HCT116 (cell line): ENCODE results near the gene ADIPOR2. TPM values are rescaled to one million over a fixed set of nuclear protein-coding genes. Genes with fewer than 3 reads are reported as not detected.
A peak's percentile ranks its signal among the peaks of the same experiment; 100 is the strongest.

Source experiments
- ATAC-seq: fragments of 200-7000 bp; cut with Tn5 transposase; 2 replicates; pipeline ENCODE4 v1.9.1; 2020; ENCODE audit warnings: mild to moderate bottlenecking, moderate library complexity
- BruUV-seq: library from RNA; stranded (reverse); fragments of 400-500 nt; replicated peaks from 2 replicates; lab custom pipeline; 2021; lab: Mats Ljungman, UMichigan
- CTCF ChIA-PET: fragments of 300-600 bp; sonication (Branson Sonifier 250); formaldehyde crosslinking; loops from one replicate; lab custom pipeline; 2021; ENCODE audit warnings: antibody characterized with exemption; lab: Charles Lee
- POLR2A ChIA-PET: fragments of 300-600, 350-600 bp; sonication (Branson Sonifier 250); formaldehyde crosslinking; loops from one replicate; lab custom pipeline; 2021; ENCODE audit warnings: antibody characterized with exemption; lab: Charles Lee
- RAD21 ChIA-PET, 2 experiments: fragments of 300-600 bp; sonication (Branson Sonifier 250); formaldehyde crosslinking; loops; one replicate each; lab custom pipeline; 2023; ENCODE audit warnings: low total read pairs in 2 of 2; ENCODE audit not compliant: uncharacterized antibody in 2 of 2, unreplicated experiment in 2 of 2, low non-redundant PET in 1 of 2; lab: Charles Lee
- DNase-seq: peaks from one replicate; pipeline ENCODE4 v3.0.0-alpha.2; 2010; ENCODE audit warnings: low read depth, low spot score
- H2AFZ ChIP-seq: fragments of 200-600 bp; shearing (Covaris generic), sonication (generic); 2 replicates; pipeline ENCODE4 v1.6.1; 2017; ENCODE audit warnings: low read depth, mixed run types, mixed read lengths, antibody characterized with exemption, low read length; ENCODE audit not compliant: poor library complexity, severe bottlenecking
- H3K27ac ChIP-seq: 2 replicates; pipeline ENCODE4 v1.5.1; 2012; ENCODE audit warnings: low read depth, low read length
- H3K27me3 ChIP-seq: fragments of 200-600 bp; sonication (generic); 2 replicates; pipeline ENCODE4 v1.6.1; 2016; ENCODE audit warnings: mixed run types, low read length, mixed read lengths; ENCODE audit not compliant: insufficient read depth
- H3K36me3 ChIP-seq, 2 experiments: fragments of 200-500 bp in 1 of 2; fragments of 200-600 bp in 1 of 2; sonication (Bioruptor generic) in 1 of 2; sonication (generic) in 1 of 2; 2 replicates each; pipeline versions ENCODE4 v1.5.1 to v1.6.1; 2014 to 2016; ENCODE audit warnings: low read length in 2 of 2, inconsistent platforms in 1 of 2, mixed read lengths in 1 of 2, mixed run types in 1 of 2; ENCODE audit not compliant: insufficient read depth in 2 of 2, control insufficient read depth in 1 of 2
- H3K4me1 ChIP-seq, 2 experiments: fragments of 200-600 bp in 1 of 2; sonication (generic) in 1 of 2; 2 replicates each; pipeline versions ENCODE4 v1.5.1 to v1.6.1; 2012 to 2017; ENCODE audit warnings: low read length in 2 of 2, inconsistent platforms in 1 of 2, mild to moderate bottlenecking in 1 of 2, mixed read lengths in 1 of 2, mixed run types in 1 of 2, moderate library complexity in 1 of 2; ENCODE audit not compliant: insufficient read depth in 2 of 2, control insufficient read depth in 1 of 2
- H3K4me2 ChIP-seq: fragments of 200-600 bp; sonication (generic); 2 replicates; pipeline ENCODE4 v1.6.1; 2017; ENCODE audit warnings: mixed run types, low read length, mixed read lengths
- H3K4me3 ChIP-seq, 2 experiments: fragments of 200-600 bp in 1 of 2; sonication (generic) in 1 of 2; replicated peaks in 1 of 2; 2 replicates each; pipeline ENCODE4 v1.5.1; 2011 to 2016; ENCODE audit warnings: low read length in 2 of 2, control low read depth in 1 of 2, low read depth in 1 of 2, mild to moderate bottlenecking in 1 of 2, mixed read lengths in 1 of 2, mixed run types in 1 of 2
- H3K79me2 ChIP-seq: fragments of 200-600 bp; sonication (generic); 2 replicates; pipeline ENCODE4 v1.6.1; 2017; ENCODE audit warnings: mild to moderate bottlenecking, mixed run types, low read length, moderate library complexity, mixed read lengths; ENCODE audit not compliant: insufficient read depth
- H3K9ac ChIP-seq: fragments of 200-600 bp; sonication (generic); 2 replicates; pipeline ENCODE4 v1.6.1; 2016; ENCODE audit warnings: low read length, mixed read lengths
- H3K9me2 ChIP-seq: fragments of 200-600 bp; sonication (generic), shearing (Covaris generic); 2 replicates; pipeline ENCODE4 v1.6.1; 2017; ENCODE audit warnings: mixed run types, mild to moderate bottlenecking, moderate library complexity; ENCODE audit not compliant: insufficient read depth
- H3K9me3 ChIP-seq, 2 experiments: fragments of 200-500 bp in 1 of 2; fragments of 200-600 bp in 1 of 2; sonication (Bioruptor generic) in 1 of 2; sonication (generic) in 1 of 2; 2 replicates each; pipeline ENCODE4 v1.6.1; 2014 to 2017; ENCODE audit warnings: low read length in 2 of 2, mixed read lengths in 2 of 2, inconsistent platforms in 1 of 2, low read depth in 1 of 2, mild to moderate bottlenecking in 1 of 2, mixed run types in 1 of 2, moderate library complexity in 1 of 2; ENCODE audit not compliant: control insufficient read depth in 1 of 2, insufficient read depth in 1 of 2
- H4K20me1 ChIP-seq: fragments of 200-600 bp; sonication (generic), shearing (Covaris generic); 2 replicates; pipeline ENCODE4 v1.6.1; 2017; ENCODE audit warnings: mixed run types, mild to moderate bottlenecking, moderate library complexity; ENCODE audit not compliant: insufficient read depth
- CBX3 ChIP-seq: IDR thresholded peaks from 2 replicates; pipeline ENCODE4 v1.6.1; 2012; ENCODE audit warnings: low read depth
- EGR1 ChIP-seq: IDR thresholded peaks from 2 replicates; pipeline ENCODE4 v1.6.1; 2012; ENCODE audit warnings: low read depth
- ELF1 ChIP-seq: IDR thresholded peaks from 2 replicates; pipeline ENCODE4 v1.6.1; 2012; ENCODE audit warnings: low read depth, borderline replicate concordance
- EZH2phosphoT487 ChIP-seq: fragments of 200-600 bp; IDR thresholded peaks from 2 replicates; pipeline ENCODE4 v1.6.1; 2018; ENCODE audit warnings: antibody characterized with exemption, borderline replicate concordance
- FOSL1 ChIP-seq: IDR thresholded peaks from 2 replicates; pipeline ENCODE4 v1.6.1; 2012; ENCODE audit warnings: low read depth
- JUND ChIP-seq: IDR thresholded peaks from 2 replicates; pipeline ENCODE4 v1.6.1; 2012
- MAX ChIP-seq: IDR thresholded peaks from 2 replicates; pipeline ENCODE4 v1.6.1; 2012
- POLR2A ChIP-seq: IDR thresholded peaks from 2 replicates; pipeline ENCODE4 v1.7.0; 2011; ENCODE audit warnings: borderline replicate concordance; ENCODE audit not compliant: insufficient read depth, insufficient read length; ENCODE audit errors: extremely low read depth
- RAD21 ChIP-seq: IDR thresholded peaks from 2 replicates; pipeline ENCODE4 v1.6.1; 2012; ENCODE audit warnings: low read depth, mild to moderate bottlenecking
- SIN3A ChIP-seq: IDR thresholded peaks from 2 replicates; pipeline ENCODE4 v1.6.1; 2012; ENCODE audit warnings: low read depth
- SP1 ChIP-seq: IDR thresholded peaks from 2 replicates; pipeline ENCODE4 v1.6.1; 2012; ENCODE audit warnings: low read depth
- SRF ChIP-seq: IDR thresholded peaks from 2 replicates; pipeline ENCODE4 v1.6.1; 2012; ENCODE audit warnings: low read depth
- TCF7L2 ChIP-seq: IDR thresholded peaks from 2 replicates; pipeline ENCODE4 v1.7.0; 2011; ENCODE audit warnings: borderline replicate concordance, inconsistent platforms; ENCODE audit not compliant: insufficient read depth, insufficient read length; ENCODE audit errors: extremely low read depth
- YY1 ChIP-seq: IDR thresholded peaks from 2 replicates; pipeline ENCODE4 v1.6.1; 2011; ENCODE audit warnings: low read length, low read depth, moderate library complexity, mild to moderate bottlenecking; ENCODE audit not compliant: insufficient replicate concordance; ENCODE audit errors: extremely low read depth
- ZFX ChIP-seq: fragments of 450-650 bp; IDR thresholded peaks from 2 replicates; pipeline ENCODE4 v1.6.1; 2017
- ZNF274 ChIP-seq: fragments of 200-500 bp; sonication (Bioruptor generic); IDR thresholded peaks from 2 replicates; pipeline ENCODE4 v1.6.1; 2014; ENCODE audit warnings: mild to moderate bottlenecking, low read depth, low read length, inconsistent platforms
- intact Hi-C: fragments of 100-400 bp; cut with micrococcal nuclease; formaldehyde crosslinking; loops from 2 replicates; pipeline ENCODE4 v1.10.0; 2022
- total RNA-seq: library from RNA; stranded (reverse); gene quantifications from one replicate; pipeline ENCODE4 v1.2.1, GENCODE V29; 2021; ENCODE audit not compliant: unreplicated experiment
- TF ChIP-seq, protein P1 (sequence below): IDR thresholded peaks from 2 replicates; pipeline ENCODE4 v1.6.1; 2012

Gene ADIPOR2
- total RNA-seq, 1 experiment from 2014 or later: 69.9 TPM

DNA sequence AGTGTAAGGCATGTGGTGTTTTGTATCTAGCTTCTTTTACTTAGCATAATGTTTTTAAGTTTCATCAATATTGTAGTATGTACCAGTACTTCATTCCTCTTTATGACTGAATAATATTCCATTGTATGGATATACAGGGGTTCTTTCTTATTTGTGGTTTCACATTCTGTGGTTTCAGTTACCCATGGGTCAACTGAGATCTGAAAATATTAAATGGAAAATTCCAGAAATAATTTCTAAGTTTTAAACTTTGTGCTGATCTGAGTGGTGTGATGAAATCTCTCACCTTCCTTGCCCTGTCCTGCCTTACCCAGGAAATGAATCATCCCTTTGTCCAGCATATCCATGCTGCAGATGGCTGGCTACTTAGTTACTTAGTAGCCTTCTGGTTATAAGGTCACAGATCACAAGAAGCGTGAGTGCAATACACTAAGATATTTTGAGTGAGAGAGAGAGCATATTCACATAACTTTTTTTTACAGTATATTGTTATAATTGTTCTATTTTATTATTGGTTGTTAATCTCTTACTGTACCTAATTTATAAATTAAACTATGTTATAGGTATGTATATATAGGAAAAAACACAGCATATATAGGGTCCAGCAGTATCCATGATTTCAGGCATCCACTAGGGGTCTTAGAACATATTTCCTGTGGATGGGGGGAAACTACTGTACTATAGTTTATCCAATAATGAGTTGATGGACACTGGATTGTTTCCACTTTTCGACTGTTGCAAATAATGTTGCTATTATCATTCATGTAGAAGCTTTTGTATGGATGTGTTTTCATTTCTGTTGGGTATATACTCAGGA, 69.9 kb downstream of the ADIPOR2 start (continued):
- TF ChIP-seq SP1 (peak; percentile 76), SIN3A (no peak), ZFX (no peak), CBX3 (peak; percentile 63; the same call in 1 of the 2 replicates), TCF7L2 (no peak)

- DNase-seq (no peak), ATAC-seq (no peak)
- no peak overlapping the region for H3K9ac ChIP-seq
- no peak overlapping the region for H3K4me3 ChIP-seq
- ChIA-PET RAD21 (no interaction called here), POLR2A (no interaction called here), CTCF (no interaction called here)
- H3K9me2 ChIP-seq: no peaks in the 10 kb centered on the region
- H3K4me1 ChIP-seq: peaks cover 17 to 44% of the 10 kb centered on the region in 2 experiments
- H3K36me3 ChIP-seq: no peaks in the 10 kb centered on the region
- H3K27ac ChIP-seq: no peak overlapping the region
- no peak overlapping the region for H3K4me2 ChIP-seq
- H2AFZ ChIP-seq: no peak overlapping the region
- no peaks in the 10 kb centered on the region for H3K9me3 ChIP-seq
- H4K20me1 ChIP-seq: no peaks in the 10 kb centered on the region
- H3K27me3 ChIP-seq: no peaks in the 10 kb centered on the region
- peaks cover 82% of the 10 kb centered on the region for H3K79me2 ChIP-seq
- no TSS peak for BruUV-seq
- intact Hi-C loops: no loop called here
- TF ChIP-seq JUND (no peak), EZH2phosphoT487 (no peak), MAX (no peak), SP1 (no peak), ZFX (no peak), ELF1 (no peak), EGR1 (no peak), POLR2A (no peak), SIN3A (no peak), TCF7L2 (no peak), FOSL1 (no peak), ZNF274 (no peak), RAD21 (no peak), SRF (no peak), YY1 (no peak)
- TF ChIP-seq, protein P1, sequence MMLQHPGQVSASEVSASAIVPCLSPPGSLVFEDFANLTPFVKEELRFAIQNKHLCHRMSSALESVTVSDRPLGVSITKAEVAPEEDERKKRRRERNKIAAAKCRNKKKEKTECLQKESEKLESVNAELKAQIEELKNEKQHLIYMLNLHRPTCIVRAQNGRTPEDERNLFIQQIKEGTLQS: no peak
These were observed 71.0 kb downstream of the ADIPOR2 start for GRCh38 chr12:1761857-1762256.
